ENCODE results near the gene CAMTA1. TPM values are rescaled to one million over a fixed set of nuclear protein-coding genes. Genes with fewer than 3 reads are reported as not detected.
A peak's percentile ranks its signal among the peaks of the same experiment; 100 is the strongest.

CAMTA1 gene
- total RNA-seq, 6 experiments from 2014 or later, result 78.1 to 96.6 (median 86.1) TPM

DNA sequence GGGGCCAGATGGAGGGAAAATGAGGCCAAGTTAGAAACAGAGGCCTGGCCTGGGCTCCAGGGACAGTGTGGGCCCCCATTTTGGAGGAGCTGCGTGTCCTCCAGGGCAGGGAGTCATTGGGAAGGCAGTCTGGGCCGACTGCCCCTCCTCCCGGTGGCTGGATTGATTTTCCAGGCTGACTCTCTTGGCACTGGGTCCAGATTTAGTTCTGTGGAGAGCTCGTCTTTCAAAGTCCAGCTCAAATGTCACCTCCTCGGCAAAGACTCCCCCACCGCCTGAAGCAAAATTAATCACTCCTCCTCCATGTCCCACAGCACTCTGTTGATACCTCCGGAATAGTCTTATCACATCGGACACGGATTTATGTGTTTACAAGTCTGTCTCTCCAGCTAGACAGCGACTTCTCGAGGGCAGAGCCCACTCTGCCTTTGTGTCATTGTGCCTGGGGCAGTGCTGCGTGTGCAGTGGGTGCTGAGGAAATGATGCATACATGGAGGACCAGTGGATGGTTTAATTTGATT, 175.1 kb downstream of the CAMTA1 start:
- TF ChIP-seq, protein P1, sequence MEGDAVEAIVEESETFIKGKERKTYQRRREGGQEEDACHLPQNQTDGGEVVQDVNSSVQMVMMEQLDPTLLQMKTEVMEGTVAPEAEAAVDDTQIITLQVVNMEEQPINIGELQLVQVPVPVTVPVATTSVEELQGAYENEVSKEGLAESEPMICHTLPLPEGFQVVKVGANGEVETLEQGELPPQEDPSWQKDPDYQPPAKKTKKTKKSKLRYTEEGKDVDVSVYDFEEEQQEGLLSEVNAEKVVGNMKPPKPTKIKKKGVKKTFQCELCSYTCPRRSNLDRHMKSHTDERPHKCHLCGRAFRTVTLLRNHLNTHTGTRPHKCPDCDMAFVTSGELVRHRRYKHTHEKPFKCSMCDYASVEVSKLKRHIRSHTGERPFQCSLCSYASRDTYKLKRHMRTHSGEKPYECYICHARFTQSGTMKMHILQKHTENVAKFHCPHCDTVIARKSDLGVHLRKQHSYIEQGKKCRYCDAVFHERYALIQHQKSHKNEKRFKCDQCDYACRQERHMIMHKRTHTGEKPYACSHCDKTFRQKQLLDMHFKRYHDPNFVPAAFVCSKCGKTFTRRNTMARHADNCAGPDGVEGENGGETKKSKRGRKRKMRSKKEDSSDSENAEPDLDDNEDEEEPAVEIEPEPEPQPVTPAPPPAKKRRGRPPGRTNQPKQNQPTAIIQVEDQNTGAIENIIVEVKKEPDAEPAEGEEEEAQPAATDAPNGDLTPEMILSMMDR (IDR thresholded peaks at IDR 0.05), result no peak
- peaks cover 13% of the 10 kb centered on the region for H3K27me3 Mint-ChIP-seq (ENCODE audit: insufficient read depth)
- peaks cover 21% of the 10 kb centered on the region for H3K4me1 Mint-ChIP-seq (ENCODE audit: low read depth)
- H3K27ac Mint-ChIP-seq, result peak overlapping the region; percentile 74
- H3K4me3 Mint-ChIP-seq, result peak overlapping the region; percentile 51
- no peaks in the 10 kb centered on the region for H3K9me3 Mint-ChIP-seq
- peak; percentile 82 for DNase-seq
- H3K36me3 Mint-ChIP-seq (ENCODE audit: low read depth), result no peaks in the 10 kb centered on the region

DNA sequence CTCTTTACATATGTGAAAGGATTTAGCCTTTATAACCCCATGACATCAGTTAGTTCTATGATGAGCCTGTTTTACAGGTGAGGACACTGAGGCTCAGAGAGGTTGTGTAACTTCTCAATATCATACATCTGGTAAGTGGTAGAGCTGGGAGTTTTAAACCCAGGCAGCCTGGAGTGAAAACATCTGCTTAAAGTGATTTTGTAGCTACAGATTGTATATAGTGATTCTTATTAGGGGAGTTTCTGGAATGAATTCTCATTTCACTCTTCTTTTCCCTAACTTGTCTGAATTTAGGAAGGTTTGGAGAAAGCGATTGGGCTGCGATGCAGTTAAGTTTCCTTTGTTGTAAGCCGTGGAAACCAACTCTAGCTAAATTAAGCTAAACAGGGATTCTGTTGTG, 175.6 kb downstream of the CAMTA1 start:
- Mint-ChIP-seq H3K27ac (peak overlapping the region; percentile 74; the same call in 1 of the 2 replicates), H3K9me3 (no peaks in the 10 kb centered on the region), H3K36me3 (ENCODE audit: low read depth) (no peaks in the 10 kb centered on the region), H3K27me3 (ENCODE audit: insufficient read depth) (peaks cover 17% of the 10 kb centered on the region), H3K4me1 (ENCODE audit: low read depth) (peaks cover 21% of the 10 kb centered on the region), H3K4me3 (peak overlapping the region; percentile 51; the same call in 1 of the 2 replicates)
- TF ChIP-seq, protein P1 (IDR thresholded peaks at IDR 0.05), result no peak
- DNase-seq, result no peak

- no peak overlapping the region for H3K4me3 Mint-ChIP-seq
- no peaks in the 10 kb centered on the region for H3K9me3 Mint-ChIP-seq
- TF ChIP-seq, protein P1 (IDR thresholded peaks at IDR 0.05), result no peak
- no peaks in the 10 kb centered on the region; the same call in 1 of the 2 replicates for H3K36me3 Mint-ChIP-seq (ENCODE audit: low read depth)
- no peak overlapping the region for H3K27ac Mint-ChIP-seq
- peaks cover 21% of the 10 kb centered on the region for H3K4me1 Mint-ChIP-seq (ENCODE audit: low read depth)
- H3K27me3 Mint-ChIP-seq (ENCODE audit: insufficient read depth), result peaks cover 18% of the 10 kb centered on the region
- DNase-seq, result no peak
Measured at GRCh38 chr1:6961289-6961688, 176.0 kb downstream of the CAMTA1 start.

GRCh38 chr1:6961905-6962477, 176.7 kb downstream of the CAMTA1 start:
- no peak for DNase-seq
- TF ChIP-seq, protein P1 (IDR thresholded peaks at IDR 0.05), result no peak
- no peaks in the 10 kb centered on the region; the same call in 1 of the 2 replicates for H3K36me3 Mint-ChIP-seq (ENCODE audit: low read depth)
- H3K9me3 Mint-ChIP-seq, result no peaks in the 10 kb centered on the region
- peaks cover 21% of the 10 kb centered on the region for H3K4me1 Mint-ChIP-seq (ENCODE audit: low read depth)
- H3K27ac Mint-ChIP-seq, result no peak overlapping the region
- peaks cover 12% of the 10 kb centered on the region for H3K27me3 Mint-ChIP-seq (ENCODE audit: insufficient read depth)
- H3K4me3 Mint-ChIP-seq, result no peak overlapping the region

- TF ChIP-seq, protein P1 (IDR thresholded peaks at IDR 0.05), result no peak
- Mint-ChIP-seq H3K36me3 (ENCODE audit: low read depth) (no peaks in the 10 kb centered on the region; the same call in 1 of the 2 replicates), H3K27me3 (ENCODE audit: insufficient read depth) (peaks cover 8% of the 10 kb centered on the region), H3K4me1 (ENCODE audit: low read depth) (peaks cover 25% of the 10 kb centered on the region), H3K27ac (no peak overlapping the region), H3K4me3 (no peak overlapping the region), H3K9me3 (no peaks in the 10 kb centered on the region)
- no peak for DNase-seq
Measured at GRCh38 chr1:6962478-6962995, 177.3 kb downstream of the CAMTA1 start.
